Hematopoietic multipotent progenitor cell treated with erythropoietin and hydrocortisone succinate and interleukin-3 and kit ligand, for 17 days (in vitro differentiated cells): Measurements from ENCODE around the gene TWF2.

ENCODE experiments used
- DNase-seq: peaks from one replicate; pipeline ENCODE4 v3.0.0-alpha.2; 2015; ENCODE audit warnings: low spot score

Gene TWF2

DNA sequence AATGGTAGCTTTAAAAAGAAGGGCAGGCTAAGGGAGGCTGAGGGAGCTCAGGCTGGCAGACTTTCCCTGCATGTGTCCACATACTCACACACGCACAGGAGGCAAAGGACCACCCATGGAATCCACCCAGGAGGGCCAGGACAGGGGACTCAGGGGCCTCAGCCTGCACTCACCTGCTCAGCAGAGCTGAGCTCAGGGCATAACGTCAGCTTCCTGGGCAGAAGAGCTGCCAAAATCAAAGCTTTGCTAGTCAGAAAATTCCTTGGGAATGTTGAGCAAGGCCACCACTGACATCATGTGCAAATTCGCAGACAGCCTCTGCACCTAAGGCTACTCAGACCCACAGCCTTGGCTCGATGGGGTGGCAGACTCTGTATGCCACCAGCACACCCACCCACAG is 57.4 kb downstream of the TWF2 start:
- DNase-seq = no peak
